ENCODE results near the gene JAM3.
A peak's percentile ranks its signal among the peaks of the same experiment; 100 is the strongest.

Gene JAM3

DNA sequence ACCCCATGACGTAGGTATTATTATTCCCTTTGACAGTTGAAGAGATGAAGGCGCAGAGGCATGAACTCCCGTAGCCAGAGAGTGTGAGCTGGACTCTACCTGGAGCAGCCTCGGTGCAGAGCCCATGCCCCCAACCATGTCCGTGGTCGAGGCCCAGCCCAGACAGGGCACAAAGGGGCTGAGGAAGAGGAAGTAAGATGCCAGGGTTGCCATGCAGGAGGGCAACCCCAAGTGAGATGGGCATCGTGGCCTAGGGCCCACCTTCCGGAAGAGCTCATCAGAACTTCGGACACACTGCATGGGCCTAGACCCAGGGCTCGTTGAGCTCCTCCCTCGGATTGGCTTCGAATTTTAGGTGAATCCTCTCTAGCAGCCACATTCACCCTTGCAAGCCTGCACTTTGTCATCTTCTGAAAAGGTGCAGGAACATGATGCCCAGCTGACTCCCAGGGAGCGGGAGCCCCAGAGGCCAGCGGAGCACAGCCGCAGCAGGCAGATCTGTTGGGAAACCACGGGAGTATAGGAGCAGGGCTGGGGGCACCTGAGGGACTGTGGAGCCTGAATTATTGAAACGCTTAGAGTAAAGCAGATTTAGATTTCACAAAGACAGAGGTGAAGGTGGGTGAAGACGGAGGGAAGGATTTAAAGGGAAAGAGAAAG lies 29.0 kb upstream of the JAM3 start:
- DNase-seq (ENCODE audit: low read depth) = no peak

DNA sequence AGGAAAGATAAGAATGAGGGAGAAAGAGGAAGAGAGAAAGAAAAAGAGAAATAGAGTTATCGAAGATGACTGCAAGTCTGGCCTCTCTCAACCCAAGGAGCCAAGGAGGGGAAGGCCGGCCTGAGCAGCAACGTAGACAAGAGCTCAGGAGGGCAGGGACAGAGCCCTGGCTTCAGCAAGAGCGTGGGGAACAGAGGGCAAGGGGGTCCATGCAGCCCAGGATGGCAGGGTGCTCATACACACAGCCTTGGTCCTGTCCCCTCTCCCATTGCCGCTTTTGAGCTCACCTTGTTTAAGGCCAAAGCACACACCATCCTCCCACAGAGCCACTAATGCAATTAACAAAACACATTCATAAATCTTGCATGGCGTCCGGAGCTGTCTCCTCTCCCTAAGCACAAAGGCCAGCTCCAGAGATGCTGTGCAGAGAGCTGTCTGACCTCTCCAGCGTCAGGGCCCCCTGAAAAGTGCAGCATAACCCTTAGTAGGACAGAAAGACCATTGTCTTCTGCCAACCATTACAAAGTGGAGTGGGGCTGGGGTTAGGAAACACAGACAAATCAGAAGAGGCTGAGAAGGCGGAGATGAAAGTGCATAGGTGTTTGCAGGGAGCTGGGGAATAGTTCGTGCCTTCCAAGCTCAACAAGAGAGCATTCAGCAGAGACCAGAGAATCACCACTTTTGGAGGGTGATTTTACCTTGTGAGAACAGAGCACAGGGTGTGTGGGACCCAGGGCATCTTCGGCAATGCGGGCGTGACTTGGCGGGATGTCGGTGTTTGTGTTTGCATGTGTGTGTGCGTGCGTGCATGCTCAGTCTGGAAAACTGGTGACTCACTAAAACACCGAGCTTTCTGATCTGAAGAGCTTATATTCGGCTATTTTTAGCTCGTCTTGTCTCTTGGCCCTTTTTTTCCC lies 28.2 kb upstream of the JAM3 start:
- DNase-seq (ENCODE audit: low read depth) = no peak

- DNase-seq (ENCODE audit: low read depth) = no peak
These were observed 27.5 kb upstream of the JAM3 start for GRCh38 chr11:134041349-134041748.

DNA sequence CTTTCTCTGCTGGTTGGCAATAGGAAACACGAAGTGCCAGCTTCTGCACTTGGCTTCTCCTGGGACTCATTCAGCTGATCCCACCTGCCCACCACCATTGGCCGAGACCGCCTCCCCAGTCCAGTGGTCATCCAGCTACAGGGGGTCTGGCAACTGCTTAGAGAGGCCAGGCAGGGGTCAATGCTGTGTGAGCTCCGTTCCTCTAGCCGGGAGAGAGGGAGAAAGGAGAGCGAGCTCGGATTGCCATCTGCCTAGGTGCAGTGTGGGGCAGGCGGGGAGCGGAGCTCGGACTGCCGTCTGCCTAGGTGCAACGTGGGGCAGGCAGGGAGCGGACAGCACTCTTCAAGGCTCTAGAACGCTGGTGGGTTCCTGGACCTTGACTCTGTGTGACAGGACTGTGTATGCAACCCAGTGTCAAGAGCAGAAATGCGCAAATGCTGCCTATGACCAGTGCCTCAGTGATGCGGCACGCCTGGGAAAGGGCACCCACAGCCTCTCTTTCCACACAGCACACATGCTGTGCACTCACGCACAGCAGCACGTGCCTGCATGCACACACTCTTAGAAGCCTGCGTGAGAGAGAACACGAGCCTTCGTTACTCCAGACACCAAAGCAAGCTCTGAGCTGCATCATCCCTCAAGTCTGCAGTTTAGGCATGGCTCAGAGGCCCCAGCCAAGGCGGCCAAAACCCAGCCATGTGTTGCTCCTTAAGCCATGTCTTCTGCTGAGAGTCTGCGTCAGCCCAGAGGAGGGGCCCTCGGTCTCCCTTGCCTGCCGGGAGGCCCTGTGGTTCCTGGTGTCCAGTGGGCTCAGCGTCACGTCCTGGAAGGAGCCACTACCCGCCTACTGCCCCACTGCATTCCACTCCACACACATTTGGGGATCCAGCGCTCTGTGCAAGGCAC lies 26.8 kb upstream of the JAM3 start:
- DNase-seq (ENCODE audit: low read depth) = no peak

DNA sequence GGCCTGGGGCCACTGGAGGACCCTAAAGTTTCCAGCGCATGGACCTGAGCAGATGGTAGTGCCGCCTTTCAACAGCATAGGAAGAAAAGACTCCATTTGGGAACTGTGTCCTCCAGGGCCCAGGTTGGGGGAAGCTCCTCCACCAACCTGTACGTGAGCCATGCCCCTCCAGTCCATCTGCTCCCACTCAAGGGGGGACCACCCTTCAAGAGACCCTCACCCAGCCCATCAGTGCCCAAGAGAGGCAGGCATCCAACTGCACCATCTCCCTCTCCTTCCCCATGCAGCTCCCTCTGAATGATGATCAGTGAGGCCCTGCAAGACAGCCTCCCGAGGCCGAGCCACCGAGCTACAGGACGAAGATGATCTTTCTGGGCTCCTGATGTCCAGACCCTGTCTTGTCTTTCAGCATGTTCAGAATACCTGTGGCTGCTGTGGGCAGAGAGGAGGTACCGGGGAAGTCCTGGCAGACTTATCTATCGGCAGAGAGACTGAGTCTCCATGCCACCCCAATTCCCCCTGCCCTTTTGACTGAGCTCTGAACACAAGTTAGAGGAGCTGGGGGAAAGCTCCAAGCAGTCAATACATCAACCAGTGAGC lies 25.0 kb upstream of the JAM3 start:
- DNase-seq (ENCODE audit: low read depth) = no peak

GRCh38 chr11:134044514-134045284 lies 24.2 kb upstream of the JAM3 start:
- DNase-seq (ENCODE audit: low read depth) = no peak

- no peak for DNase-seq (ENCODE audit: low read depth)
These were observed 22.9 kb upstream of the JAM3 start for GRCh38 chr11:134045799-134046635.

GRCh38 chr11:134046681-134047449 lies 22.0 kb upstream of the JAM3 start:
- DNase-seq (ENCODE audit: low read depth) = no peak

- DNase-seq (ENCODE audit: low read depth) = no peak
These were observed 21.3 kb upstream of the JAM3 start for GRCh38 chr11:134047586-134047999.

- no peak for DNase-seq (ENCODE audit: low read depth)
These were observed 20.8 kb upstream of the JAM3 start for GRCh38 chr11:134048028-134048427.

- no peak for DNase-seq (ENCODE audit: low read depth)
These were observed 19.6 kb upstream of the JAM3 start for GRCh38 chr11:134049303-134049702.

DNA sequence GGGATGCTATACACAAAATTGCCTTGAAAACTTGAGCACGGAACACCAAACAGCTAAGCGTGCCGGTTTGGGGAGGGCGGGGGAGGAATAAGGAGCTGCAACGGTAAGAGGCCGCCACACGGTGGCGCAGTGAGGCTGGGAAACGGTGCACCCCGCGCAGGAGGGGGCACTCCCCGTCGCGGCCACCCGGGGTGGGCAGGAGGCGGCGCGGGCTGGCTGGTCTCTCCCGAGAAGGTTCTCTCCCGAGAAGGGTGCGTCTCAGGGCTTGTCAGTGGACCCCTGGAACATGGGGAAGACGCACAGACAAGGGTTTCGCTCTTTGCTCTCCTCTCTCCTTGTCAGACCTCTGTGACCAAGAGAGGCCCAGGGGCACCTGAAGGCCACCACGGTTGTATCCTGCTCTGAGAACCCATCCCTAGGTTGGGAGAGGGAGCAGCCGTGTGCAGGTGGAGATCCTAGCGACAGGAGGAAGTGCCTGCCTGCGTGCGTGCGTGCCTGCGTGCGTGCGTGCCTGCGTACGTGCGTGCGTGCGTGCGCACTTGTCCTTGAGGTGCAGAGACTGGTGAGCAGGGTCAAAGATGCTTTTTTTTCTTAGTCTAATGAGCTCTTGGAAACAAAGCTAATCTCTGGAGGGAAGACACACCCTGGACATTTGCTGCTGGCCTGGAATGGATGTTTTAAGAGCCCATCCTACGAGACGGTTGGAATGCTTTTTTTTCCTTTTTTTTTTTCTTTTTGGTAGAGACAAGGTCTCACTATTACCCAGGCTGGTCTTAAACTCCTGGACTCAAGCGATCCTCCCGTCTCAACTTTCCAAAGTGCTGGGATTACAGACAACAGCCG lies 18.1 kb upstream of the JAM3 start:
- DNase-seq (ENCODE audit: low read depth) = peak; percentile 59

DNA sequence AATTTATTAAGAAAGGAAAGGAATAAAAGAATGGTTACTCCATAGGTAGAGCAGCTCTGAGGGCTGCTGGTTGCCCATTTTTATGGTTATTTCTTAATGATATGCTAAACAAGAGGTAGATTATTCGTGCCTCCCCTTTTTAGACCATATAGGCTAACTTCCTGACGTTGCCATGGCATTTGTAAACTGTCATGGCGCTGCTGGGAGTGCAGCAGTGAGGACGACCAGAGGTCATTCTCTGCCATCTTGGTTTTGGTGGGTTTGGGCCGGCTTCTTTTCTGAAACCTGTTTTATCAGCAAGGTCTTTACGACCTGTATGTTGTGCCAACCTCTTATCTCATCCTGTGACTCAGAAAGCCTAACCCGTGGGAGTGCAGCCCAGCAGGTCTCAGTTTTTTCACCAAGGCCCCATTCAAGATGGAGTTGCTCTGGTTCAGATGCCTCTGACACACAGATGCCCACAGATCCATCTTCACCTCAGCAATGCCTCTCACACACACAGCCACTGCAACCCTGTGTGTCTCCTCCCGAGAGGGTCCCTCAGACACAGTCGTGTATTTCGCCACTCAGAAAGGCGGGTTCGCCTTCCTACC lies 16.4 kb upstream of the JAM3 start:
- DNase-seq (ENCODE audit: low read depth) = no peak

GRCh38 chr11:134052988-134053945 lies 15.6 kb upstream of the JAM3 start:
- no peak for DNase-seq (ENCODE audit: low read depth)

- DNase-seq (ENCODE audit: low read depth) = no peak
These were observed 13.8 kb upstream of the JAM3 start for GRCh38 chr11:134055029-134055428.

GRCh38 chr11:134060316-134060715 lies 8.6 kb upstream of the JAM3 start:
- DNase-seq (ENCODE audit: low read depth) = no peak

All from stimulated activated CD8-positive, alpha-beta memory T cell treated with anti-CD3 and anti-CD28 coated beads, Interleukin-12 subunit alpha, Interleukin-12 subunit beta, amount 100 ng/mL, for 4 hours (primary cell).